K562 (cell line): ENCODE measurements around the gene OR2AJ1. TPM values are rescaled to one million over a fixed set of nuclear protein-coding genes. Genes with fewer than 3 reads are reported as not detected.

Experiments used
- CLOCK ChIP-seq: fragments of 250-450 bp; sonication (Bioruptor Pico); IDR thresholded peaks from 2 replicates; pipeline ENCODE4 v1.4.0; 2020; ENCODE audit warnings: mild to moderate bottlenecking, moderate library complexity, borderline replicate concordance
- HES1 ChIP-seq: fragments of 450-650 bp; IDR thresholded peaks from 2 replicates; pipeline ENCODE4 v1.6.1; 2016; ENCODE audit warnings: low read depth, mild to moderate bottlenecking, moderate library complexity
- ILK ChIP-seq: fragments of 450-650 bp; IDR thresholded peaks from 2 replicates; pipeline ENCODE4 v1.6.1; 2016; ENCODE audit warnings: missing genetic modification characterization, low read depth, mild to moderate bottlenecking, missing compliant biosample characterization, moderate library complexity, borderline replicate concordance
- KLF16 ChIP-seq: IDR thresholded peaks from 2 replicates; pipeline ENCODE4 v1.6.1; 2016; ENCODE audit warnings: antibody characterized with exemption
- MCM7 ChIP-seq, 2 experiments: fragments of 450-650 bp; IDR thresholded peaks; 2 replicates each; pipeline ENCODE4 v1.6.1; 2016 to 2018
- NELFE ChIP-seq: IDR thresholded peaks from 2 replicates; pipeline ENCODE4 v1.6.1; 2011; ENCODE audit warnings: mild to moderate bottlenecking; ENCODE audit not compliant: insufficient read depth, insufficient read length
- PURB ChIP-seq: sonication (generic); formaldehyde crosslinking; IDR thresholded peaks from 2 replicates; pipeline ENCODE4 v1.9.0; 2021; ENCODE audit warnings: low read depth, mild to moderate bottlenecking, missing genetic modification reagents
- SMARCA4 ChIP-seq: fragments of 450-650 bp; IDR thresholded peaks from 2 replicates; pipeline ENCODE4 v1.6.1; 2016
- SOX6 ChIP-seq: fragments of 450-650 bp; IDR thresholded peaks from 2 replicates; pipeline ENCODE4 v1.6.1; 2014; ENCODE audit warnings: mild to moderate bottlenecking
- SPI1 ChIP-seq: IDR thresholded peaks from 2 replicates; pipeline ENCODE4 v1.6.1; 2011; ENCODE audit warnings: low read depth, low read length, control low read depth, borderline replicate concordance
- SRSF9 ChIP-seq: fragments of 200-400 bp; formaldehyde crosslinking; IDR thresholded peaks from 2 replicates; pipeline ENCODE4 v1.6.1; 2017; ENCODE audit warnings: low read depth, low read length, borderline replicate concordance
- TAL1 ChIP-seq: fragments of 450-650 bp; IDR thresholded peaks from 2 replicates; pipeline ENCODE4 v1.6.1; 2016; ENCODE audit warnings: mild to moderate bottlenecking
- U2AF2 ChIP-seq: fragments of 200-400 bp; formaldehyde crosslinking; optimal IDR thresholded peaks from 2 replicates; pipeline ENCODE3; 2017; ENCODE audit warnings: low read depth, mild to moderate bottlenecking, low read length
- ZNF318 ChIP-seq, 2 experiments: fragments of 450-650 bp; IDR thresholded peaks; 2 replicates each; pipeline ENCODE4 v1.6.1; 2016; ENCODE audit warnings: mild to moderate bottlenecking in 2 of 2, borderline replicate concordance in 1 of 2, low read depth in 1 of 2, moderate library complexity in 1 of 2
- ZNF444 ChIP-seq: fragments of 250-450 bp; sonication (Bioruptor Pico); IDR thresholded peaks from 2 replicates; pipeline ENCODE4 v1.4.0; 2020; ENCODE audit warnings: mild to moderate bottlenecking, moderate library complexity
- ZNF699 ChIP-seq: fragments of 250-450 bp; sonication (Bioruptor Pico); IDR thresholded peaks from 2 replicates; pipeline ENCODE4 v1.8.0; 2021; ENCODE audit warnings: mild to moderate bottlenecking, moderate library complexity; ENCODE audit not compliant: insufficient replicate concordance
- polyA plus RNA-seq, 8 experiments: library from polyadenylated mRNA; depleted of rRNA in 4 of 8; stranded (reverse) in 5 of 8; unstranded in 3 of 8; fragments of >200 nt; fragmentation: Nextera tagmentation in 2 of 8; fragmentation: Illumina TruSeq in 1 of 8; extraction: Ambion mirVana in 2 of 8; extraction: Trizol in 1 of 8; gene quantifications; 2 replicates each; pipeline versions ENCODE4 v1.2.1 to v1.2.3, GENCODE V29; 2011 to 2014; ENCODE audit warnings: inconsistent platforms in 1 of 8, missing spikeins in 1 of 8
- total RNA-seq, 7 experiments: library from RNA; depleted of rRNA in 6 of 7; stranded (reverse); fragments of >200 nt in 6 of 7; fragmentation: Illumina TruSeq in 2 of 7; extraction: Trizol in 2 of 7; gene quantifications; 2 replicates each; pipeline versions ENCODE4 v1.2.1 to v1.2.3, GENCODE V29; 2011 to 2021; ENCODE audit warnings: low replicate concordance in 1 of 7

The OR2AJ1 gene
- total and polyA plus RNA-seq, 9 of the 15 experiments (the other 6 are each of a cell fraction or from before 2014, with no cell fraction given) = not detected

- TF ChIP-seq SOX6 (peak; percentile 49; the same call in 1 of the 2 replicates), PURB (CRISPR knock-in tag) (no peak), SMARCA4 (peak; percentile 51), MCM7 (IDR thresholded peaks at IDR 0.05) (no peak), SRSF9 (no peak), ZNF444 (CRISPR knock-in tag) (no peak), U2AF2 (peak; percentile 91), ZNF318 (IDR thresholded peaks at IDR 0.05; ENCODE audit: borderline replicate concordance in 1 of 2, low read depth in 1 of 2) (peak in 1 of 2 experiments; percentile 69; a peak in 2 of 4 replicates), SPI1 (peak; percentile 61; the same call in 1 of the 2 replicates), ILK (no peak), CLOCK (no peak), ZNF699 (CRISPR knock-in tag) (no peak), HES1 (no peak), TAL1 (peak; percentile 53; the same call in 1 of the 2 replicates), NELFE (no peak), KLF16 (no peak)
Measured at GRCh38 chr1:247906504-247907047, 18.1 kb upstream of the OR2AJ1 start (continued).
